Neural crest cell (in vitro differentiated cells): ENCODE data around the gene GLIS1. TPM values are rescaled to one million over a fixed set of nuclear protein-coding genes. Genes with fewer than 3 reads are reported as not detected.

Source experiments
- DNase-seq: peaks from one replicate; pipeline ENCODE4 v3.0.0; 2021; ENCODE audit warnings: low read depth, mixed read lengths, low spot score
- H3K27ac Mint-ChIP-seq: one replicate; pipeline ENCODE4 v1.8.0; 2021; ENCODE audit warnings: mild to moderate bottlenecking, mixed read lengths; ENCODE audit not compliant: unreplicated experiment
- H3K27me3 Mint-ChIP-seq: 2 replicates; pipeline ENCODE4 v1.8.0; 2021; ENCODE audit warnings: low read depth, mild to moderate bottlenecking, mixed read lengths
- H3K36me3 Mint-ChIP-seq: 2 replicates; pipeline ENCODE4 v1.8.0; 2021; ENCODE audit warnings: low read depth, mild to moderate bottlenecking, mixed read lengths
- H3K4me1 Mint-ChIP-seq: 2 replicates; pipeline ENCODE4 v1.8.0; 2021; ENCODE audit warnings: mixed read lengths
- H3K4me3 Mint-ChIP-seq: one replicate; pipeline ENCODE4 v1.8.0; 2021; ENCODE audit warnings: mild to moderate bottlenecking, mixed read lengths
- H3K9me3 Mint-ChIP-seq: 2 replicates; pipeline ENCODE4 v1.8.0; 2021; ENCODE audit warnings: mixed read lengths
- total RNA-seq: library from RNA; stranded (reverse); gene quantifications from 2 replicates; pipeline ENCODE4 v1.2.1, GENCODE V29; 2021
- TF ChIP-seq, protein P1 (sequence below): fragments of 200-600 bp; sonication (generic); conservative IDR thresholded peaks from 2 replicates; pipeline ENCODE4 v1.5.0; 2021; ENCODE audit warnings: antibody characterized with exemption, mild to moderate bottlenecking

The GLIS1 gene
- total RNA-seq, 1 donor from 2014 or later: not detected

DNA sequence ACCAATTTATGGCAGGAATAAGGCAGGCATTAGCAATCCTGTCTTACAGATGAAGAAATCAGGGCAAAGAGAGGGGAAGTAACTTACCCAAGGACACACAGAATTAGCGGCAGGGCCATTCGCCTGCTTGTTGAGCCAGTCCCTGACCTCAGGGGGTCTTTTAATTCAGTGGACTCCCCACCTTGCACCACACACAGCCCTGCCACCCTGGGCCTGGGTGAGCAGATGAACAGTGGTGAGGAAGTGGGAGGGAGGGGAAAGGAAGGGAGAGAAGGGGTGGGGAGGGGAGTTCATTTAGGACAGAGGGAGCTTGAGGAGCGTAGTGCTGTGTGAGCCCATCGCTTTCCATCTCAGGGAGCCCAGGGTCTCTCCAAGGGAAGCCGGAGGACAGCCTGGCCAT is 34.7 kb downstream of the GLIS1 start:
- TF ChIP-seq, protein P1, sequence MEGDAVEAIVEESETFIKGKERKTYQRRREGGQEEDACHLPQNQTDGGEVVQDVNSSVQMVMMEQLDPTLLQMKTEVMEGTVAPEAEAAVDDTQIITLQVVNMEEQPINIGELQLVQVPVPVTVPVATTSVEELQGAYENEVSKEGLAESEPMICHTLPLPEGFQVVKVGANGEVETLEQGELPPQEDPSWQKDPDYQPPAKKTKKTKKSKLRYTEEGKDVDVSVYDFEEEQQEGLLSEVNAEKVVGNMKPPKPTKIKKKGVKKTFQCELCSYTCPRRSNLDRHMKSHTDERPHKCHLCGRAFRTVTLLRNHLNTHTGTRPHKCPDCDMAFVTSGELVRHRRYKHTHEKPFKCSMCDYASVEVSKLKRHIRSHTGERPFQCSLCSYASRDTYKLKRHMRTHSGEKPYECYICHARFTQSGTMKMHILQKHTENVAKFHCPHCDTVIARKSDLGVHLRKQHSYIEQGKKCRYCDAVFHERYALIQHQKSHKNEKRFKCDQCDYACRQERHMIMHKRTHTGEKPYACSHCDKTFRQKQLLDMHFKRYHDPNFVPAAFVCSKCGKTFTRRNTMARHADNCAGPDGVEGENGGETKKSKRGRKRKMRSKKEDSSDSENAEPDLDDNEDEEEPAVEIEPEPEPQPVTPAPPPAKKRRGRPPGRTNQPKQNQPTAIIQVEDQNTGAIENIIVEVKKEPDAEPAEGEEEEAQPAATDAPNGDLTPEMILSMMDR: no peak
- no peaks in the 10 kb centered on the region for H3K9me3 Mint-ChIP-seq
- H3K27me3 Mint-ChIP-seq: peaks cover 30% of the 10 kb centered on the region
- H3K27ac Mint-ChIP-seq: no peak overlapping the region
- DNase-seq: no peak
- no peaks in the 10 kb centered on the region for H3K36me3 Mint-ChIP-seq
- no peak overlapping the region for H3K4me3 Mint-ChIP-seq
- no peaks in the 10 kb centered on the region for H3K4me1 Mint-ChIP-seq

DNA sequence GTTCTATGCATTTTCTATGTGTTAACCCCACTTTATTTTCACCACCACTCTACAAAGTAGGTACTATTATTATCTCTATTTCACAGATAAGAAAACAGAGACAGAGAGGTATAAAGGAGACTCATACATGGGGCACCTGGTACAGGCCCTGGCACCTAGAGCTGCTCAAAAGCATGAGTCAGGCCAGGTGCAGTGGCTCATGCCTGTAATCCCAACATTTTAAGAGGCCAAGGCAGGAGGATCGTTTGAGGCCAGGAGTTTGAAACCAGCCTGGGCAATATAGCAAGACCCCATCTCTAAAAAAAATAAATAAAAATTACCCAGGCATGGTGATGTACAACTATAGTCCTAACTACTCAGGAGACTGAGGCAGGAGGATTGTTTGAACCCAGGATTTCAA is 35.8 kb downstream of the GLIS1 start:
- Mint-ChIP-seq H3K4me1 (no peaks in the 10 kb centered on the region), H3K4me3 (no peak overlapping the region), H3K27ac (no peak overlapping the region), H3K27me3 (peaks cover 28% of the 10 kb centered on the region), H3K9me3 (no peaks in the 10 kb centered on the region), H3K36me3 (no peaks in the 10 kb centered on the region)
- TF ChIP-seq, protein P1: no peak
- no peak for DNase-seq

DNA sequence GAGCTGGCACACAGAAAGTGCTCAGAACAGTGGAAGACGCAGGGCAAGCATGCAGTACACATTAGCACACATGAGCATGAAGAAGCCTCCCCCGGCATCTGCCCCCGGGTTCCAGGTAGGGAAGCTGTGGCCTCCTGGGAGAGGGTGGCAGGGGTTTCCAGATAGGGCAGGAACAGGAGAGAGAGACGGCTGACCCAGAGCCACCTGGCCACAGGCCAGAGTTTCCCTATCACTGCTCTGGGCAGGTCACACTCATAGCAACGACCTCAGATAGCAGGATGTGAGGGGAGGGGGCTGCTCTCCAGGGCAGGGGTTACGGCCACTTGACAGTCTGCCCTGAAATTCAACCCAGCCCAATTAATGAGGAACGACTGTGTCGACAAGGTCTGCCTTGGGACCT is 36.6 kb downstream of the GLIS1 start:
- Mint-ChIP-seq H3K27me3 (peaks cover 28% of the 10 kb centered on the region), H3K36me3 (no peaks in the 10 kb centered on the region), H3K27ac (no peak overlapping the region), H3K4me3 (no peak overlapping the region), H3K4me1 (no peaks in the 10 kb centered on the region), H3K9me3 (no peaks in the 10 kb centered on the region)
- DNase-seq: no peak
- TF ChIP-seq, protein P1: no peak

DNA sequence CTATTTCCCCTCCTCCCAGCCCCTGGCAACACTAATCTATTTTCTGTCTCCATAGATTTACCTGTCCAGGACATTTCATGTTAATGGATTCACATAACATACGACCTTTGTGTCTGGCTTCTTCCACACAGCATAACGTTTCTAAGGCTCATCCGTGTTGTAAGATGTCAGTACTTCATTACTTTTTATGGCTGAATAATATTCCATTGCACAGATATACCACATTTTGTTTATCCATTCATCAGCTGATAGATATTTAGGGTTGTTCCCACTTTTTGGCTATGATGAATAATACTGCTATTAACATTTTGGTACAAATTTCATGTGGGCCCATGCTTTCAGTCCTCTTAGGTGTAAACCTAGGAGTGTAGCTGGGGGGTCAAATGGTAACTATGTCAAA is 38.2 kb downstream of the GLIS1 start:
- Mint-ChIP-seq H3K36me3 (no peaks in the 10 kb centered on the region), H3K27me3 (peaks cover 18% of the 10 kb centered on the region), H3K27ac (no peak overlapping the region), H3K9me3 (no peaks in the 10 kb centered on the region), H3K4me1 (no peaks in the 10 kb centered on the region), H3K4me3 (no peak overlapping the region)
- TF ChIP-seq, protein P1: no peak
- DNase-seq: no peak

DNA sequence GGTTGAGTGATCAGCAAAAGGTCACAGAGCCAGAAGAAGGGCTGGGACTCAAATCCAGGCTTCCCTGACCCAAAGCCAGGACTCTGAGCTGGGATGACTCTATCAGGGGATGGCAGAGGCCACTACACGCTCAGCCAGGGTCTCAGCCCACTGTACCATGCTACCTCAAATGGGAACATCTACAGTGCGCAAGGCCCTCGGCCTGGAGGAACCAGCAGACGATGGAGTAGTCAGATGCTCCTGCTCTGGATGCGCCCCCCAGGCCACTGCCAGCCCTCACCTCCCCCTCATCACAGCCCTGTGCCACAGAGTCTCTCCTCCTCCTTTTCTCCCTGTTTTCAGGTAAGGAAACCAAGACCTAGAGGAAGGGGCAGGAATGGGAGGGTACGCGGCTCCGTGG is 39.0 kb downstream of the GLIS1 start:
- no peak for DNase-seq
- Mint-ChIP-seq H3K27ac (no peak overlapping the region), H3K36me3 (no peaks in the 10 kb centered on the region), H3K4me3 (no peak overlapping the region), H3K27me3 (peaks cover 10% of the 10 kb centered on the region), H3K9me3 (no peaks in the 10 kb centered on the region), H3K4me1 (no peaks in the 10 kb centered on the region)
- TF ChIP-seq, protein P1: no peak
